H1 (cell line): ENCODE measurements around the gene MCHR1. TPM values are rescaled to one million over a fixed set of nuclear protein-coding genes. Genes with fewer than 3 reads are reported as not detected.

Experiments
- ASH2L ChIP-seq: fragments of 200-600, 300-600 bp; sonication (generic); IDR thresholded peaks from one replicate; pipeline ENCODE4 v1.7.1; 2017; ENCODE audit warnings: low read length
- EGR1 ChIP-seq: IDR thresholded peaks from 2 replicates; pipeline ENCODE4 v1.6.1; 2011; ENCODE audit warnings: low read depth, low read length, borderline replicate concordance
- HDAC2 ChIP-seq, 2 experiments: fragments of 300-600 bp in 1 of 2; sonication (generic) in 1 of 2; IDR thresholded peaks; 2 replicates each; pipeline ENCODE4 v1.6.1; 2011 to 2012; ENCODE audit warnings: low read depth in 2 of 2, low read length in 2 of 2, mild to moderate bottlenecking in 2 of 2, moderate library complexity in 2 of 2, borderline replicate concordance in 1 of 2, inconsistent platforms in 1 of 2
- RBBP5 ChIP-seq: IDR thresholded peaks from 2 replicates; pipeline ENCODE4 v1.7.1; 2012; ENCODE audit warnings: low read depth, mild to moderate bottlenecking, inconsistent platforms, low read length, moderate library complexity, borderline replicate concordance
- polyA plus RNA-seq, 7 experiments: library from polyadenylated mRNA; depleted of rRNA in 3 of 7; stranded (reverse) in 5 of 7; unstranded in 2 of 7; fragments of >200 nt in 5 of 7; fragments of 200-250 nt in 2 of 7; gene quantifications; 1 replicate in 5 of 7; 2 replicates in 1 of 7; 4 replicates in 1 of 7; pipeline versions ENCODE4 v1.2.1 to v1.2.3, GENCODE V29; 2011 to 2013; ENCODE audit warnings: missing spikeins in 2 of 7, mixed read lengths in 2 of 7
- total RNA-seq: library from RNA; stranded (reverse); fragmentation: NEBNext Ultra II Directional; extraction: Animal tissue kit (Norgen Biotek cat#: 25700); gene quantifications from 2 replicates; pipeline ENCODE4 v1.2.1, GENCODE V29; 2021

The MCHR1 gene
- total and polyA plus RNA-seq, 2 of the 8 experiments (the other 6 are each of a cell fraction or from before 2014, with no cell fraction given), result 0.91 to 7.6 TPM

DNA sequence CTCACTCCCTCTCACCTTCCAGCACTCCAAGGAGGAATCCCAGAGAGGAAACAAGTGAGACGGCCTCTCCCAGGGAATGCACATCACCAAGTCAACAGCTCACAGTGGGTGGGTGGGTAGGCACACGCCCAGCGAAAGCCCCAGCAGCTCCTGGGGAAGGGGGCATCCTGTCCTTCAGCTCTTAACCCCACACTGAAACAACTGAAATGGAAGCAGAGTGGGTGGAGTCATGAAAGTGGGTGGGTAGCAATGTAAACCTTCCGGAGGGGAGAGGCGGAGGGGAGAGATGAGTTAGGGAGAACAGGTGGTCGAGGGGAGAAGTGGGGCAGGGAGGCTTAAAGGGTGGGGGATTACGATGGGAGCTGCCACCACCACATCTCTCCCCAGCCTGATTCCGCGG, 5.4 kb downstream of the MCHR1 start (continued):
- peak in 1 of 2 experiments; percentile 81; a peak in 1 of 4 replicates for TF ChIP-seq HDAC2 (IDR thresholded peaks at IDR 0.05; ENCODE audit: borderline replicate concordance in 1 of 2, low read depth in 2 of 2, low read length in 2 of 2)
- 0 out of 2 replicates have a peak, but pooled peaks have one; percentile 18 for TF ChIP-seq RBBP5
- no peak for TF ChIP-seq EGR1
- peak; percentile 73 for TF ChIP-seq ASH2L
